ENCODE measurements around the gene SPDL1. TPM values are rescaled to one million over a fixed set of nuclear protein-coding genes. Genes with fewer than 3 reads are reported as not detected.

SPDL1 gene, protein sequence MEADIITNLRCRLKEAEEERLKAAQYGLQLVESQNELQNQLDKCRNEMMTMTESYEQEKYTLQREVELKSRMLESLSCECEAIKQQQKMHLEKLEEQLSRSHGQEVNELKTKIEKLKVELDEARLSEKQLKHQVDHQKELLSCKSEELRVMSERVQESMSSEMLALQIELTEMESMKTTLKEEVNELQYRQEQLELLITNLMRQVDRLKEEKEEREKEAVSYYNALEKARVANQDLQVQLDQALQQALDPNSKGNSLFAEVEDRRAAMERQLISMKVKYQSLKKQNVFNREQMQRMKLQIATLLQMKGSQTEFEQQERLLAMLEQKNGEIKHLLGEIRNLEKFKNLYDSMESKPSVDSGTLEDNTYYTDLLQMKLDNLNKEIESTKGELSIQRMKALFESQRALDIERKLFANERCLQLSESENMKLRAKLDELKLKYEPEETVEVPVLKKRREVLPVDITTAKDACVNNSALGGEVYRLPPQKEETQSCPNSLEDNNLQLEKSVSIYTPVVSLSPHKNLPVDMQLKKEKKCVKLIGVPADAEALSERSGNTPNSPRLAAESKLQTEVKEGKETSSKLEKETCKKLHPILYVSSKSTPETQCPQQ
- total RNA-seq (2014; rRNA removed; shearing (Covaris generic)) = 87.6 and 114 TPM in 2 replicates

DNA sequence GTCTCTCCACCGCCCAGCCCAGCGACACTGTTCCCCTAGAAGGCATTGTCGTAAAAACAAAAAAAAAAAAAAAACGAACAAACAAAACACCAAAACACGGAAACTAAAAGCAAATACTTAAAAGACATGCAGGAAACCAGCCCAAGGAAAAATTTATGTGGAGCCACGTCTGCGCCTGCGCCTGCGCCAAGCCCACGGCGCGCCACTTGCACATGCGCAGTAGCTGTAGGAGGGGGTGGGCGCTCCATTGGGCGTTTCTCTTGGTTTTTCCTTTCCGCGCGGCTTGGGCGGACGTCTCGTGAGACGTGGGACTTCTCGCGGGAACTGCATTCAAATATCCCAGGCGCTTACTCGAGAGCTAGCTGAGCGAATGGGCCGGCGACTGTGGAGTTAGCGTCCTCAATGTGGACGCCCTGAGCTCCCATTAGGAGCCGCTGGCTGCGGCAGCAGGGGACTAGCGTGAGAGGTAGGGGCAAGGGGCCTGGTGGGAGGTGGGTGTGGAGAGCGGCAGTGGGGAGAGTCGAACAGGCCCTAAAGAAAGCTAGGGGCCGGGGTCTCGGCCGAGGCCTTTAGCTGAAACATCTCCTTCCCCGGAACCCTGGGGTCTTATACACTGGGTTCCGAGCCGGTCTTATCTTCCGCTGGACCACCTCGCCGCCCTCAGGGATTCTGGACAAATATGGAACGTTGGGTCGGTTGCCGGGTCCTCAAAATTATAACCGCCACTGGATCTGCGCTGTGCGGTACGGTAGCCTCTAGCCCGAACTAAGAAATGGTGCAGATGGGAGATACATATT, at the start of gene SPDL1:
Gene SPDL1 (plus strand): TSS at position 350 of the 797 bp plus-strand sequence. CDS start 4,644 bp downstream, outside the sequence.
- DNase-seq (ENCODE audit: low read depth) = peak; percentile 93

DNA sequence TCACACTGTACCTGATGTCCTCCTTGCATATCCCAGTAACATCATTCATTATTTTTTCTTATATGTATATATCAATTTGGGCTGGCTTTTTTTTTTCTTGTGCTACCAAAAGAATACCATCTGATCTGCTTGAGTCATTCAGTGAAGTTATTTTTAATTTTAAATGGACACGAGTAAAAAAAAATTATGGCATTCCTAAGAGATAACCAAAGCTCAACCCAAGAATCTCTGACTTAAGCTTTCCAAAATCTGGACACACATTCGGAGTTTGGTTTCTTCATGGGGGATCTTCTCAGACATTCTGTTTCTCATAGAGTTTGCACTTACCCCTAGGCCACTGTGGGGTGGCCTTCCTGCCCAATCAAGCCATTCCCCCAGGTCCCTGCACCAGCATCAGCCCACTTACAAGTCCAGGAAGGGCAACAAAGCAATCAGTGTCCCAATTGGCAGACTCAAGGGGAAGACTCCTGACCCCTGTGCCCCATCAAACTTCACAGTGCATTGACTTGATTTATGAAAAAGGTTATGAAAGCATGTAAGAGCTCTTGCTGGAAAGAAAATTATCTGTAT, 49.2 kb upstream of the SPDL1 start:
- no peak for DNase-seq (ENCODE audit: low read depth)

DNA sequence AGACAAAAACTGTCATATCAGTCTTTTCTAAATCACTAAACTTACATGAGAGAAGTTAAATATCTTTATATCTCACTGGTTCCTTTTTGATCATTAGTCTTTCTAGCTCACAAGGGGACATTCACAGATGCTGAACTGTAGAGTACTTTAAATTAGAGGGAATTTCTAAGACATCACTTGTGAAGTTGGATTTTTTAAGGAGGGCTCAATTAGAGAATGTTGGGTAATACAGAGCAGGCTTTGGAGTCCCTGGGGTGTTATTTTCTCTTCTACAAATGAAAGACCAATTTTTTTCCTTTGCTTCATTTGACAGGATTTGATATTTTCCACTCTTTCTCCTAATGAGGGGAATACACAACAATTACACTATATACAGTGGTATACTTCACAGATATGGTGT, 48.6 kb upstream of the SPDL1 start:
- DNase-seq (ENCODE audit: low read depth) = no peak

DNA sequence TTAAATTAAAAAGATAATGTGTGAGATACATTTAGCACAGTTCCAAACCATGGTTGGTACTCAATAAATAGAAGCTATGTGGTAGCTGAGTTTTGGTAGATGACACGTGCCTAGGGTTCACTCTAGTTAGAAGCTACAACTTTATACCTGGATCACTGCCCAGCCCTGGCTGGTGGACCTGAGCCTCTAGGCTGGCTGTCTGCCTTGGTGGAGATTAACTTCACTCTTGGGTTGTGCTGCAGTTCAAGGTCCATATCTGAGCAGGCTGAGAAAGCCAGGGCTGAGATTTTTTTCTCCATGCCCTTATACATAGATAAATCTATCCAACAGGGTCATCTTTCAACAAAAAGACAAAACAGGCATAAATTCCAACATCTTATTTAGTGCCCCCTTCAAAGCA, 44.6 kb upstream of the SPDL1 start:
- DNase-seq (ENCODE audit: low read depth) = no peak

DNA sequence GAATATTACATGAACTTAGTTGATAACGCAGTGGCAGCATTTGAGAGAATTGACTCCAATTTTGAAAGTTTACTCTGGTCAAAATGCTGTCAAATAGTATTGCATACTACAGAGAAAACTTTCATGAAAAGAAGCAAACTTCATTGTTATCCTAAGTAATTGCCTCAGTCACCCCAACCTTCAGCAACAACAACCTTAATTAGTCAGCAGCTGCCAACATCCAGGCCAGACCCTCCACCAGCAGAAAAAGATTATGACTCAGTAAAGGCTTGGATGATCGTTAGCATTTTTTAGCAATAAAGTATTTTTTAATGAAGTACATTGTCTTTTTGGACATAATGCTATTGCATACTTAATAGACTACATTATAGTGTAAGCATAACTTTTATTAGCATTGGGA, 40.8 kb upstream of the SPDL1 start:
- DNase-seq (ENCODE audit: low read depth) = no peak

DNA sequence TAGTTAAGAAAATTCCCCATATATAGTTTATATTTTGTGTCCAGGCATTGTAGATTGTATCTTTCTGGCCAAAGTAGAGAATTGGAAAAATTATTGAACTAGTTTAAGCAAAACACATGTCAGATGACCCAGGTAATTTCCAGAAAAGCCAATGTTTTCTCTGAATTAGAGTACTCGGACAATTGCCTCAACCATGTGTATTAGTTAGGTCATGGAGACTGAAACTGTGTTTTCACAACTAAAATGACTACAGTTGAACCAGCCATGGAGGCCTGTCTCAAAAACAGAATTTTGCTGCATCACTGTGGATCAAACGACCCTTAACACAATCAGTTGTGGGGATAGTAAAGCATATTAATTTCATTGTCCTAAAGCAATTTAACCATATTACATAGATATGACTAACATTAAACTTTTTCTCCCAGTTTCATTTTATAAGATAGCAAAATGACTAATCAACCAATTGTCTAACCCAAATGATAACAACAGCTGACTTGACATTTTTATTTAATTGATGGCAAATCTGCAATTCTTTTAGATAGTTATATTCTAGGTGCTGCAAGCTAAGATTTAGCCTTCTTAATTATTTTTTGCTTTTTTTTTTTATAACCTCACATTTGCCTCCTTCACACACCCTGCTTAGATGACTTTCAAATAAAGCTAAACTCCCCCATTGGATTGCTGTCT, 39.2 kb upstream of the SPDL1 start:
- DNase-seq (ENCODE audit: low read depth) = no peak

DNA sequence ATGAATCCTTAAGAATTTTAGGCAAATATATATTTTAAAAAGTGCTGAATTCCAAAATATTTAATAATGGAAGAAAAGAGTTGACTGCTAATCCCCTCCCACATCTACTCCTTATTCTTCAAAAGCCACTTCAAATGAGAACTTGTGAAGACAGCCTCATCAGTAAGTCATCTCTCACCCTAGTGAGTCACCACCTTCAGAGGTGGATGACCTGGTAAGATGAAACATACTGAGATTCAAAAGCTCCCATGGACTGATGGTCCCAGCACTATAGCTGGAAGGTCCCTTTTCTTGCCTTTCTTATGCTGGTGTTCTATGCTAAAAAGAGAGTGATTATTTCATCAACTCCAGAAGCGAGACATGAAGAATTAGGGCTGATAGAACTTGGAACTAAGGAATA, 37.8 kb upstream of the SPDL1 start:
- DNase-seq (ENCODE audit: low read depth) = peak; percentile 42

DNA sequence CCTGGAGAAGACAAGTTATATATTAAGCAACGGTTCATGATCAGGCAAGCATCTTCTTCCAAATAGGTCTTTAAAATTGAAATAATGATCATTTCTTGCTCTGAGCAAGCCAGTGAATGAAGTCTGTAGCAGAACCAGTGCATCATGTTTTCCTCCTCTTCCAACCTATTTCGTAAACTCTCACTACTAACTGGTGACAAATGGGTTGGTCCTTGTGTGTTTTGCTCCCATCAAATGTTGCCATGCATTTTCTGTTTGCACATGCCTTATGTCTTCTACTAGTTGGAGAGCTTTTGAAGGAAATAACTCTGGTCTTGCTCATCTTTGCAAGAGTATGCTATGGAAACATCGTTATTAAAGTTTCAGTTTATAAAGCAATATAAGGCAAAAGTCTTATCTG, 37.2 kb upstream of the SPDL1 start:
- DNase-seq (ENCODE audit: low read depth) = no peak

DNA sequence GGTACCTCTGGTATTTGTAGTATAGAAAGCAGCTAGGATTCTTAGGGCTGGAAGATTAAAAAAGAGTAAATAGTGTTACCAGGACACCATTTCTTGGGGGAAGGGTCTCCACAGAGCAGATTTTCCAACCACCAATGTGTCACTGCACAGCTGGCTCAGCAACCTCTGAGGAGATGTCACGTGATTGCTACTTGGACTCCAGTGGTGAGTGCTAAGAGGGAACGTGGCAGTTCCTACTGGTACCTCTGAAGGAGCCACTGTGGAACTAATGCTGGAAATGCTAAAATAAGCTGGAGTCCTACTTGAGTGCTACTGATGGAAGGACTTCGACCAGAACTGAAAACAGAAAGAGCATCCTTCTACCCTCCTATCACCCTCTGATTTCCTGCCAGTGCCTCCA, 36.1 kb upstream of the SPDL1 start:
- peak; percentile 54 for DNase-seq (ENCODE audit: low read depth)

DNA sequence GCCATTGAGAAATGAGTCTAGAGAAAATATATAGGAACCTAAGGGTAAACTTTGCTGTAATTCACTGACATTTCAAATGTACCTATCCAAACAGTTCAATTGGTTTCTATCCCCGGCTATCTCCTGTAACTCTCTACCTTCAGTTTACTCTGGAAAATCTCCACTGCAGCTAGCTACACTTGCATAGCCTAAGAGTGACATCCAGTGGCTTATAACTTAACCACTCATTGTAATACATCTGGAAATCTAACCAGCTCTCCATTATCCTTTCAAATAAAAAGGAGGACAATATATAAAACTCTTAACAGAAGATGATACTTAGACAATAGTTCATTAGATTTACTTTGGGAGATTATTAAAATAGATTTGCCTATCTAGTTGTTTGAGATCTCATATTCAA, 35.3 kb upstream of the SPDL1 start:
- DNase-seq (ENCODE audit: low read depth) = peak; percentile 64

DNA sequence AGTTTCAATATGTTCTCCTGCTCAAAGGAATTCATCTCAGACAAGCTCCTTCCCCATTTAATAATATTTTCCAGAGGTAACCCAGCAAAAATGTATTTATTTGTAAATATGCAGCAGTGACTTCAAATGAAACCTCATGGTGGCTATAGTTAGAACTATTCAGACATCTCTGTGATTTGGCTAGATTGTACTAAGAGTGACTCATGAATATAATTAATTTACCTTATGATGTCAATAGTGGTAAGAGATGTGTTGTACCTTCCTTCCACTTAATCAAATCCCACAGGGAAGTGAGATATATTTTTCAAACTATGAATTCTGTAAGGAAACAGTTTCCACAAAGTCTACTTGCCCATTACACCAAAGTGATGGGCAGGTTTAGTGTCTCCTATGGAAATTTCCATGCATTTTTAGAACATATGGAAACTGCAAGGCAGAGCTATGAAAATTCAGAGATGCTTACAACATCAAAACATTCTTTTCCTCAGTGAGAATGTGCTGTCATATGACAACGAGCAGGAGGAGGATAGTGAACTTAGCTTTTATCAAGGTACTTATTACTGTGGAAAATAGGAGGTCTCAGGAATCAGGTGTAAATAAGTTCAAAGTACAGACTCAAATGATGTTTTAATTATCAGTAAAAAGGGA, 34.0 kb upstream of the SPDL1 start:
- DNase-seq (ENCODE audit: low read depth) = no peak

DNA sequence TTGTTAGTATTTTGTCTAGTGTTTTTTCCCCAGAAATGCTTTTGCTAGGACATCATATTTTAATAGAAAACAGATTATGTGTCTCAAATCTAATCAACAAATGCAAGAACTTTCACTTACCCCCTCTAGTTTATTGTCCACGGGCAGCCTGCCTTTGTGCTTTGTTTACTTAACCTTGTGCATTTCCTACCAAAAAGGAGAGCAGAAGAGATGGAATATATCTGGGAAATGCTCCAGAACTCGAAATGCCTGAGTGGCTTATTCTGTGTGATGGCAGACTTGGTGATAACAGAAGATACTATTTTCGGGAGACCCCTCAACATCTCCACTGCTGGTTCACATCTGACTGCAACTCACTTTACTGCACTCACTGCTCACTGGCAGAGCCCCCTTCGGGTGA, 33.3 kb upstream of the SPDL1 start:
- DNase-seq (ENCODE audit: low read depth) = no peak

DNA sequence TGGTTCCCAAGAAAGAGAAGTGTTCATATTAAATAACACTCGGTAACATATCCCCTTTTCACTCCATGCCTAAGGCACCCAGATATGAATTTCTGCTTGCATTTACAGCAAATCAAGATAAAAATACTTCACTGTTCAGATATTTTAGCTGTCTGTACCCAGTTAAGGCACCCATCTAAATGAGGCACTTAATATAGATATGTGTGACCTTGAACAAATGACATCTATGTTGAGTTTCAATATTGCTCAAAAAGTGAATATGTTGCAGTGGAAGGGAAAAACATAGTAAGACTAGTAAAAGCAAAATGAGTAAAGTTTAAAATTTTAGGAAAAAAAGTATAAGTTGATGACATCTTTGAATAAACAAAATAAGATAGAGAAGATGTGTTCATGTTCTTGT, 32.4 kb upstream of the SPDL1 start:
- no peak for DNase-seq (ENCODE audit: low read depth)

DNA sequence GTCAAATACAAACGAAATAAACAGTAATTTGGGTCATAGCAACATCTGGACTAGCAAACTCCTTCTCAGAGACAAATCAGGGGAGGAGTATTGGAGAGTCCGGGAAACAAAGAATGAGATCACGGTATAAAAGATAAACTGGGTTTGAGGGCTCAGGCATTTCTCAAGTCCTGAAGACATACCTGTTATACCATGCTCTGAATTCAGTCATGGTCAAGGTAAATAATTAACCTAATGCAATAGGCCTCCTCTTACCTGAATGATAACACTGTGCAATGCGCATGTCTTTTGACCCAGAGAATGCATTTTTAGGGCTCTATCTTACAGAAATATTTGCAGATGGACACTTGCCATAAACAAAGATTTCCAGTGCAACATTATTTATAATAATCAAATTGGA, 31.9 kb upstream of the SPDL1 start:
- DNase-seq (ENCODE audit: low read depth) = no peak

DNA sequence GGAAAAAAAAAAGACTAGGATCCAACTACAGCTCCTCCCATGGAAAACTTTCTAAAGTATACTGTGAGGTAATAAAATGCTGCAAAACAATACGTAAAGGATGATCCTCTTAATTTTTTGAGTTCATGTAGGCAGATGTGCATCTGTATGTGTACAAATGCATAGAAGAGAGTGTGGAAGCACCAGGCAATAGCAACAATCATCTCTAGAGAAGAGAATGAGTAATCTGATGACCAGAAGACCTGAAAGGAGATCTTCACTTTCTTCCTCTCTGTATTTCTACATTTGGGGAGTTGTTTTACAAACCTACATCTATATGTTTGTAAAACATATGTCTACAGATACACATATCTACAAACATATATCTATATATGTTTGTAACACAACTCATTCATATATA, 29.3 kb upstream of the SPDL1 start:
- no peak for DNase-seq (ENCODE audit: low read depth)

DNA sequence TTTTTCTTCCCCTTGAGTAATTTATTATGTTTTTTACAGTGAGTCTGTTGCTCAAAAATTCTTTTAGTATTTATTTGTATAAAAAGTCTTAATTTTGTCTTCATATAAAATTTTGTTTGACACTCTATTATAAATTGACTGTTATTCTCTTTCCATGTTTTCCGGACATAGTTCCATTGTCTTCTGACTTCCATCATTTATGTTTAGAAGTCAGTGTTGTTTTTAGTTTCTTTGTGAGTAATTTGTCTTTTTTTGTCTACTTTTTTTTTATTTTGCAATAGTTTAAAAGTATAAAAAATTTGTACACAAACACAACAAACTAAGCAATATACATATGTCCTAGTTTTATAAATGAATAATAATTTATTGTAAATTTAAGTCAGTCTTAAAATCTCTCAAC, 25.7 kb upstream of the SPDL1 start:
- no peak for DNase-seq (ENCODE audit: low read depth)

DNA sequence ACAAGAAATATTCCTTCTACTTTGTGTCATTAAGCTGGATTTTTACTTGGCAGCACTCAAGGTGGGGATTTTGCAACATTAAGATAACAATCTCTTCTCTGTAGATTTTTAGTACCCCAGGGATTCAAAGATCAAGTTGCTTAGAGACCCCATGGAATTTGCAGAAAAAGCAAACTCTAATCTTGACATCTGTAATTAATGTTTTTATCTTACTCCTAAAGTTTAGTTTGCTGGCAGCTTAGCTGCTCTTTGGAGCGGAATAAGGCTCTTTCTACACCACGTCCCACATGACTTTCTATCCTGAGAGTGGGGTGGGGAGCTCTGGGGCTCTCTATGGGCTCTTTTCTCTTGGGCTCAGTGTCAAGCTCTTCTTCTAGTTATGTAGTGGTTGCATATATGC, 21.7 kb upstream of the SPDL1 start:
- no peak for DNase-seq (ENCODE audit: low read depth)

DNA sequence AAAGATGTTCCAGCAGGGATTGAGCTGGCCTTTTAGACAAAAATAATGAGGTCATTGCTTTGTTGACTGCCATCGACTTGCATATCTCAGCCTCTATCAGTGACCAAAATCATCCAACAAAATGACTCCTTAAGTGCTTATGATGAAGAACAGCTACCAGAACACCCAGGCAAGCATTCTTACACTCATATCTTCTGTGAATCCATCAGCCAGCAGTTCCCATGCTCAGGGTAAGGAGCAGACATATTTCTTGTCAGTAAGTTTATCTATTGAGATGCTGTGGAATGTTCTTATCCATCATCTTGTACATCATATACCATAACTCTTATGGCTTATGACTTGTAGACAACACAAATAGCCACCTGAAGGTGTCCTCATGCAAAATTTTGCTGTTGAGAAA, 20.2 kb upstream of the SPDL1 start:
- no peak for DNase-seq (ENCODE audit: low read depth)

DNA sequence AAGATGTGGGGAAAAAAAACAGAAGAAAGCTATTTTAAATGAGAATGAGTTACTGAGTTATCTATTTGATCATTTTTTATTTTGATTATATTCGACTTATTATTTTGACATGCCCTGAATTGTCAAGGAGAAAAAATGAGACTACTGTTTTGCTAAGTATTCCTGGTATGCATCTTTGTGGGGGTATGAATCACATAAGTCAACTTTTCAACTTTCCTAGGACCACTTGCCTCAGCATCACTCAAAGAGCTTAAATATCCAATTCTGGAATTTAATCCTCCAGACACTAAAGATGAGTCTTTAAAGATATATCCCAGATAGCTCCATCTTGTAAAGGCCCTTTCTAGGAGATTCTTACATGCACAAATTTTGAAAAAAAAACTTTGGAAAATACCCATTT, 17.4 kb upstream of the SPDL1 start:
- no peak for DNase-seq (ENCODE audit: low read depth)

DNA sequence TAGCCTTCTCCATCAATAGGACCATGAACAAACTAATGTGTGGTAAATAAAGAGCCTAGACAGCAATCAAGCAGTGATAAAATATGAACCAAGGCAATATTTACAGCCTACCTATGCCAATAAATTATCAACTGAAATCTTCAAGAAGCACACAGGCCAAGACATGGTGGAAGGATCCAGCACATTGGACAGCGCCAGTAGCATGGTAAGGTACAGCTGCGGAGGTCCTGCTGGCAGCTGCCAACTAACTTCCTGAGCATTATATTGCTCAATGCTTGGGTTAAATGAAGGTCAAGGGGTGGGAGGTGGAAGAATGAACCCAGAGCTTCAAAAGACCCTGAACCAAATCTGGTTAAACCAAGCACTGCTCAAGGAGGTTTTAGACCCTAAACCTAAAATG, 16.5 kb upstream of the SPDL1 start:
- DNase-seq (ENCODE audit: low read depth) = peak; percentile 44

DNA sequence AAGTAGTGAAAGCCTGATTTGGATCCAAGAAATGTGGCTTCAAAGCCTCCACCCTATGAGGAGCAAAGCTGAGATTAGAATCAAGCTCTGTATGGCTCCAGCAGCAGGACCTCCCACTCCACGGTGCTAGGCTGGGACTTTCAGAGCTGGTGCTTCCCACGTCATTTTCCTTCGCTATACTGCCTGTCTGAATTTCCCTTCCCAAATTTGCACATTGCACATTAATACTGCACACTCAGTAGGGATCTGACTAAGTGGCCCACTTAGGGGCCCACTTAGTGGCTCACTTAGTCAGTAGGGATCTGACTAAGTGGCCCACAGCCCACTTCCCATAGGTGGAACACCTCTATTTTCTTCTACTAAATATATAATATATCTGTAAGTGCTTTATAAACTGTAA, 14.1 kb upstream of the SPDL1 start:
- no peak for DNase-seq (ENCODE audit: low read depth)
